RWPE2 (cell line): ENCODE measurements around the gene ERVFRD-1.

Experiments used
- ATAC-seq: fragments of 200-7000 bp; cut with Tn5 transposase; 3 replicates; pipeline ENCODE4 v1.9.1; 2021; ENCODE audit warnings: low read depth
- DNase-seq: peaks from one replicate; pipeline ENCODE4 v3.0.0-alpha.2; 2020; ENCODE audit warnings: low spot score
- H3K27ac ChIP-seq: fragments of 450-650 bp; 2 replicates; pipeline ENCODE4 v1.5.1; 2017; ENCODE audit warnings: mild to moderate bottlenecking; ENCODE audit not compliant: poor library complexity, severe bottlenecking
- H3K27me3 ChIP-seq: fragments of 250-450 bp; sonication (Bioruptor Pico); 2 replicates; pipeline ENCODE4 v1.5.1; 2021; ENCODE audit warnings: mild to moderate bottlenecking, moderate library complexity; ENCODE audit not compliant: insufficient read depth, poor library complexity, severe bottlenecking
- H3K36me3 ChIP-seq: fragments of 250-450 bp; sonication (Bioruptor Pico); 2 replicates; pipeline ENCODE4 v1.5.1; 2020; ENCODE audit warnings: low read depth, mild to moderate bottlenecking, moderate library complexity
- H3K4me1 ChIP-seq: fragments of 250-450 bp; sonication (Bioruptor Pico); 2 replicates; pipeline ENCODE4 v1.5.1; 2021; ENCODE audit warnings: mild to moderate bottlenecking, moderate library complexity; ENCODE audit not compliant: insufficient read depth, poor library complexity, severe bottlenecking
- H3K4me3 ChIP-seq: fragments of 250-450 bp; sonication (Bioruptor Pico); 2 replicates; pipeline ENCODE4 v1.5.1; 2021; ENCODE audit warnings: mild to moderate bottlenecking, moderate library complexity; ENCODE audit not compliant: severe bottlenecking
- H3K9me3 ChIP-seq: fragments of 250-450 bp; sonication (Bioruptor Pico); 2 replicates; pipeline ENCODE4 v1.5.1; 2021; ENCODE audit warnings: mild to moderate bottlenecking, moderate library complexity; ENCODE audit not compliant: severe bottlenecking
- TF ChIP-seq, protein P1 (sequence below): fragments of 450-650 bp; IDR thresholded peaks from one replicate; pipeline ENCODE4 v1.5.1; 2017; ENCODE audit warnings: mild to moderate bottlenecking, moderate library complexity; ENCODE audit not compliant: poor library complexity, severe bottlenecking

Gene ERVFRD-1

GRCh38 chr6:11143394-11144371 is 32.2 kb upstream of the ERVFRD-1 start:
- H3K36me3 ChIP-seq, result no peaks in the 10 kb centered on the region
- TF ChIP-seq, protein P1, sequence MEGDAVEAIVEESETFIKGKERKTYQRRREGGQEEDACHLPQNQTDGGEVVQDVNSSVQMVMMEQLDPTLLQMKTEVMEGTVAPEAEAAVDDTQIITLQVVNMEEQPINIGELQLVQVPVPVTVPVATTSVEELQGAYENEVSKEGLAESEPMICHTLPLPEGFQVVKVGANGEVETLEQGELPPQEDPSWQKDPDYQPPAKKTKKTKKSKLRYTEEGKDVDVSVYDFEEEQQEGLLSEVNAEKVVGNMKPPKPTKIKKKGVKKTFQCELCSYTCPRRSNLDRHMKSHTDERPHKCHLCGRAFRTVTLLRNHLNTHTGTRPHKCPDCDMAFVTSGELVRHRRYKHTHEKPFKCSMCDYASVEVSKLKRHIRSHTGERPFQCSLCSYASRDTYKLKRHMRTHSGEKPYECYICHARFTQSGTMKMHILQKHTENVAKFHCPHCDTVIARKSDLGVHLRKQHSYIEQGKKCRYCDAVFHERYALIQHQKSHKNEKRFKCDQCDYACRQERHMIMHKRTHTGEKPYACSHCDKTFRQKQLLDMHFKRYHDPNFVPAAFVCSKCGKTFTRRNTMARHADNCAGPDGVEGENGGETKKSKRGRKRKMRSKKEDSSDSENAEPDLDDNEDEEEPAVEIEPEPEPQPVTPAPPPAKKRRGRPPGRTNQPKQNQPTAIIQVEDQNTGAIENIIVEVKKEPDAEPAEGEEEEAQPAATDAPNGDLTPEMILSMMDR, result no peak
- H3K4me1 ChIP-seq, result peaks cover 29% of the 10 kb centered on the region
- peak overlapping the region; percentile 67 for H3K27ac ChIP-seq
- peak; percentile 94 for DNase-seq
- no peaks in the 10 kb centered on the region for H3K9me3 ChIP-seq
- no peak overlapping the region for H3K4me3 ChIP-seq
- peak; percentile 72 for ATAC-seq
- H3K27me3 ChIP-seq, result no peaks in the 10 kb centered on the region

DNA sequence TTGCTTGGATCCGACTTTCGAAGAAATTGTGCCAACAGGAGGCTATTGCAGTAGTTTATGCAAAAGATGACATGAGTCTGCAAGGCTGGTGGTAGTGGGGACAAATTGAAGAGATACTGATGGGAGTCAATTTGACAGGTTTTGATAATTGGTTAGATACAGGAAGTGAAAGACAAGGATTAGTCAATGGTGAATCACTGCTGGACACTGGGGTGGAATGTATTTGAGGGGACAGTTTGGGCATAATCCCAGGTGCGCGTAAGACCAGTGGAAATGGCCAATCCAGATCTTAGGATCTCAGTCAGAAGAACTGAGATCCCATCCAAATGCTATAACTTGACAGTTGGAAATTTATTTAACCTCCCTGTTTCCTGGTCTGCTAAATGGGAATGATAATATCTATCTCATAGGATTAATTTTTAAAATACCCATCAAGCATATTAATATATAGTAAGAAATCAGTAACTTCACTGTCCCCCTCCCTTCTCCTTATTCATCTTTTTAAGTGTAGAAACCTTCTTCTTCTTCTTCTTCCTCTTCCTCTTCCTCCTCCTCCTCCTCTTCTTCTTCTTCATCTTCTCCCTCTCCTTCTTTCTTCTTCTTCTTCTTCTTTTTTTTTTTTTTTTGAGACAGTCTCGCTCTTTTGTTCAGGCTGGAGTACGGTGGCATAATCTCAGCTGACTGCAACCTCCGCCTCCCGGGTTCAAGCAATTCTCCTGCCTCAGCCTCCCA is 30.9 kb upstream of the ERVFRD-1 start:
- ATAC-seq (no peak), DNase-seq (no peak)
- Histone ChIP-seq H3K27ac (peak overlapping the region; percentile 67), H3K27me3 (no peaks in the 10 kb centered on the region), H3K36me3 (peaks cover 2% of the 10 kb centered on the region; the same call in 1 of the 2 replicates), H3K9me3 (no peaks in the 10 kb centered on the region), H3K4me1 (peaks cover 41% of the 10 kb centered on the region), H3K4me3 (no peak overlapping the region)
- TF ChIP-seq, protein P1, result no peak

GRCh38 chr6:11141295-11141694 is 29.8 kb upstream of the ERVFRD-1 start:
- DNase-seq (no peak), ATAC-seq (no peak)
- TF ChIP-seq, protein P1, result no peak
- no peak overlapping the region for H3K4me3 ChIP-seq
- peaks cover 52% of the 10 kb centered on the region for H3K4me1 ChIP-seq
- H3K9me3 ChIP-seq, result no peaks in the 10 kb centered on the region
- peaks cover 8% of the 10 kb centered on the region; the same call in 1 of the 2 replicates for H3K36me3 ChIP-seq
- H3K27ac ChIP-seq, result no peak overlapping the region
- no peaks in the 10 kb centered on the region for H3K27me3 ChIP-seq

- Histone ChIP-seq H3K4me1 (peaks cover 56% of the 10 kb centered on the region), H3K9me3 (no peaks in the 10 kb centered on the region), H3K36me3 (peaks cover 18% of the 10 kb centered on the region), H3K27ac (peak overlapping the region; percentile 80), H3K27me3 (no peaks in the 10 kb centered on the region), H3K4me3 (no peak overlapping the region)
- TF ChIP-seq, protein P1, result no peak
- no peak for ATAC-seq
- no peak for DNase-seq
Measured at GRCh38 chr6:11140056-11140455, 28.5 kb upstream of the ERVFRD-1 start.
